ENCODE data around the gene EPS8L2. TPM values are rescaled to one million over a fixed set of nuclear protein-coding genes. Genes with fewer than 3 reads are reported as not detected.

EPS8L2 gene
- total and polyA plus RNA-seq, 9 of the 15 experiments (the other 6 are each of a cell fraction or from before 2014, with no cell fraction given): 0.75 to 17.0 (median 3.7) TPM

GRCh38 chr11:746289-747157 lies 40.5 kb downstream of the EPS8L2 start (continued):
- TF ChIP-seq PCBP1 (IDR thresholded peaks at IDR 0.05; ENCODE audit: low read depth, low read length, poor library complexity, severe bottlenecking): peak; percentile 44
- TF ChIP-seq PML (IDR thresholded peaks at IDR 0.05; ENCODE audit: low read length): 0 out of 2 replicates have a peak, but pooled peaks have one; percentile 2
- TF ChIP-seq ZC3H4 (CRISPR knock-in tag; IDR thresholded peaks at IDR 0.05; ENCODE audit: borderline replicate concordance): 0 out of 2 replicates have a peak, but pooled peaks have one; percentile 38
- TF ChIP-seq, protein P1, sequence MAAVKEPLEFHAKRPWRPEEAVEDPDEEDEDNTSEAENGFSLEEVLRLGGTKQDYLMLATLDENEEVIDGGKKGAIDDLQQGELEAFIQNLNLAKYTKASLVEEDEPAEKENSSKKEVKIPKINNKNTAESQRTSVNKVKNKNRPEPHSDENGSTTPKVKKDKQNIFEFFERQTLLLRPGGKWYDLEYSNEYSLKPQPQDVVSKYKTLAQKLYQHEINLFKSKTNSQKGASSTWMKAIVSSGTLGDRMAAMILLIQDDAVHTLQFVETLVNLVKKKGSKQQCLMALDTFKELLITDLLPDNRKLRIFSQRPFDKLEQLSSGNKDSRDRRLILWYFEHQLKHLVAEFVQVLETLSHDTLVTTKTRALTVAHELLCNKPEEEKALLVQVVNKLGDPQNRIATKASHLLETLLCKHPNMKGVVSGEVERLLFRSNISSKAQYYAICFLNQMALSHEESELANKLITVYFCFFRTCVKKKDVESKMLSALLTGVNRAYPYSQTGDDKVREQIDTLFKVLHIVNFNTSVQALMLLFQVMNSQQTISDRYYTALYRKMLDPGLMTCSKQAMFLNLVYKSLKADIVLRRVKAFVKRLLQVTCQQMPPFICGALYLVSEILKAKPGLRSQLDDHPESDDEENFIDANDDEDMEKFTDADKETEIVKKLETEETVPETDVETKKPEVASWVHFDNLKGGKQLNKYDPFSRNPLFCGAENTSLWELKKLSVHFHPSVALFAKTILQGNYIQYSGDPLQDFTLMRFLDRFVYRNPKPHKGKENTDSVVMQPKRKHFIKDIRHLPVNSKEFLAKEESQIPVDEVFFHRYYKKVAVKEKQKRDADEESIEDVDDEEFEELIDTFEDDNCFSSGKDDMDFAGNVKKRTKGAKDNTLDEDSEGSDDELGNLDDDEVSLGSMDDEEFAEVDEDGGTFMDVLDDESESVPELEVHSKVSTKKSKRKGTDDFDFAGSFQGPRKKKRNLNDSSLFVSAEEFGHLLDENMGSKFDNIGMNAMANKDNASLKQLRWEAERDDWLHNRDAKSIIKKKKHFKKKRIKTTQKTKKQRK (IDR thresholded peaks at IDR 0.05; ENCODE audit: borderline replicate concordance, low read depth, low read length): no peak
- TF ChIP-seq ZNF23 (CRISPR knock-in tag; IDR thresholded peaks at IDR 0.05): no peak
- 0 out of 2 replicates have a peak, but pooled peaks have one; percentile 17 for TF ChIP-seq RBM14 (IDR thresholded peaks at IDR 0.05; ENCODE audit: borderline replicate concordance, insufficient read depth, low read depth, low read length)
- TF ChIP-seq, protein P2, sequence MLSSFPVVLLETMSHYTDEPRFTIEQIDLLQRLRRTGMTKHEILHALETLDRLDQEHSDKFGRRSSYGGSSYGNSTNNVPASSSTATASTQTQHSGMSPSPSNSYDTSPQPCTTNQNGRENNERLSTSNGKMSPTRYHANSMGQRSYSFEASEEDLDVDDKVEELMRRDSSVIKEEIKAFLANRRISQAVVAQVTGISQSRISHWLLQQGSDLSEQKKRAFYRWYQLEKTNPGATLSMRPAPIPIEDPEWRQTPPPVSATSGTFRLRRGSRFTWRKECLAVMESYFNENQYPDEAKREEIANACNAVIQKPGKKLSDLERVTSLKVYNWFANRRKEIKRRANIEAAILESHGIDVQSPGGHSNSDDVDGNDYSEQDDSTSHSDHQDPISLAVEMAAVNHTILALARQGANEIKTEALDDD (IDR thresholded peaks at IDR 0.05): no peak
- TF ChIP-seq GABPB1 (CRISPR knock-in tag; IDR thresholded peaks at IDR 0.05): peak; percentile 59; the same call in 1 of the 2 replicates
- TF ChIP-seq RBM34 (IDR thresholded peaks at IDR 0.05; ENCODE audit: borderline replicate concordance, insufficient read depth, low read length): 0 out of 2 replicates have a peak, but pooled peaks have one; percentile 59
- peak; percentile 96 for TF ChIP-seq ZNF316 (IDR thresholded peaks at IDR 0.05)
- TF ChIP-seq KDM2B (CRISPR knock-in tag; IDR thresholded peaks at IDR 0.05): 0 out of 2 replicates have a peak, but pooled peaks have one; percentile 32
- peak; percentile 64 for TF ChIP-seq MAFG (tag; conservative IDR thresholded peaks at IDR 0.05)
- TF ChIP-seq HMG20A (CRISPR knock-in tag; conservative IDR thresholded peaks at IDR 0.05): no peak
- TF ChIP-seq ATF7 (IDR thresholded peaks at IDR 0.05): no peak
- peak; percentile 64 for TF ChIP-seq NFE2 (IDR thresholded peaks at IDR 0.05; ENCODE audit: low read depth)
- peak; percentile 94 for TF ChIP-seq C11orf30 (IDR thresholded peaks at IDR 0.05; ENCODE audit: low read depth)
